ENCODE results near the gene SSTR5. TPM values are rescaled to one million over a fixed set of nuclear protein-coding genes. Genes with fewer than 3 reads are reported as not detected.

The SSTR5 gene
- total and polyA plus RNA-seq, 12 donors, result 0.17 to 14.4 (median 2.5) TPM; not detected in 2

DNA sequence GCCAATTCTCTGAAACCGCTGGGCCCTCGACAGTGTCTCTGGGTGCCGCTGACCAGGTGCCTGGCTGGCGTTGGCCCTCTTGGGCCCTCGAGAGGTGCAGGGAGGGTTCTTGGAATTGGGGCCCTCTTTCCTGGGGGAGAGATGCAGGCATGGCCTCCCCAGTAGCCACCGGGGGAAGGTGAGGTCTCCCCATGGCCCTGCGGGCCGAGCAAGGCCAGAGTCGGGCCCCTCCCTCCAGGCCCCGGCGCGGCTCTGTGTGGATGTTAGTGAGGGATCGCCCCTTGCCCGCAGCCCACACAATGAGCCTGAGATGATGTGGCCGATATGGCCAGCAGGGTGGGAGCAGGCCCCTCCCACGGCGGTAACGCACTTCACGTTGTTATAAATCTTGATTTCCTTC lies 46.6 kb downstream of the SSTR5 start:
- intact Hi-C loops (cut with DNase I), result no loop called here
- TF ChIP-seq, protein P1, sequence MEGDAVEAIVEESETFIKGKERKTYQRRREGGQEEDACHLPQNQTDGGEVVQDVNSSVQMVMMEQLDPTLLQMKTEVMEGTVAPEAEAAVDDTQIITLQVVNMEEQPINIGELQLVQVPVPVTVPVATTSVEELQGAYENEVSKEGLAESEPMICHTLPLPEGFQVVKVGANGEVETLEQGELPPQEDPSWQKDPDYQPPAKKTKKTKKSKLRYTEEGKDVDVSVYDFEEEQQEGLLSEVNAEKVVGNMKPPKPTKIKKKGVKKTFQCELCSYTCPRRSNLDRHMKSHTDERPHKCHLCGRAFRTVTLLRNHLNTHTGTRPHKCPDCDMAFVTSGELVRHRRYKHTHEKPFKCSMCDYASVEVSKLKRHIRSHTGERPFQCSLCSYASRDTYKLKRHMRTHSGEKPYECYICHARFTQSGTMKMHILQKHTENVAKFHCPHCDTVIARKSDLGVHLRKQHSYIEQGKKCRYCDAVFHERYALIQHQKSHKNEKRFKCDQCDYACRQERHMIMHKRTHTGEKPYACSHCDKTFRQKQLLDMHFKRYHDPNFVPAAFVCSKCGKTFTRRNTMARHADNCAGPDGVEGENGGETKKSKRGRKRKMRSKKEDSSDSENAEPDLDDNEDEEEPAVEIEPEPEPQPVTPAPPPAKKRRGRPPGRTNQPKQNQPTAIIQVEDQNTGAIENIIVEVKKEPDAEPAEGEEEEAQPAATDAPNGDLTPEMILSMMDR (IDR thresholded peaks at IDR 0.05), result no peak
- no peak for TF ChIP-seq POLR2A (IDR thresholded peaks at IDR 0.05)
- DNase-seq, result no peak
- Histone ChIP-seq H3K36me3 (replicated peaks in 1 of 2) (no peaks in the 10 kb centered on the region), H3K4me3 (no peak overlapping the region), H3K9me3 (replicated peaks in 1 of 3) (no peaks in the 10 kb centered on the region), H3K4me1 (replicated peaks in 1 of 2) (no peaks in the 10 kb centered on the region), H3K27me3 (no peaks in the 10 kb centered on the region), H3K27ac (no peak overlapping the region)
- 78 to 100% (median 91%) methylated on average over 2 to 19 of the region's 19 CpGs for WGBS, 4 donors

GRCh38 chr16:1119766-1120576 lies 47.4 kb downstream of the SSTR5 start:
- 80 to 85% (median 81%) methylated on average over 15 to 35 of the region's 35 CpGs for WGBS, 4 donors
- Histone ChIP-seq H3K9me3 (replicated peaks in 1 of 3) (no peaks in the 10 kb centered on the region), H3K4me1 (replicated peaks in 1 of 2) (no peaks in the 10 kb centered on the region), H3K27me3 (no peaks in the 10 kb centered on the region), H3K36me3 (replicated peaks in 1 of 2) (no peaks in the 10 kb centered on the region), H3K27ac (no peak overlapping the region), H3K4me3 (no peak overlapping the region)
- DNase-seq, result no peak
- intact Hi-C loops (cut with DNase I), result no loop called here
- TF ChIP-seq, protein P1 (IDR thresholded peaks at IDR 0.05), result no peak
- no peak for TF ChIP-seq POLR2A (IDR thresholded peaks at IDR 0.05)

DNA sequence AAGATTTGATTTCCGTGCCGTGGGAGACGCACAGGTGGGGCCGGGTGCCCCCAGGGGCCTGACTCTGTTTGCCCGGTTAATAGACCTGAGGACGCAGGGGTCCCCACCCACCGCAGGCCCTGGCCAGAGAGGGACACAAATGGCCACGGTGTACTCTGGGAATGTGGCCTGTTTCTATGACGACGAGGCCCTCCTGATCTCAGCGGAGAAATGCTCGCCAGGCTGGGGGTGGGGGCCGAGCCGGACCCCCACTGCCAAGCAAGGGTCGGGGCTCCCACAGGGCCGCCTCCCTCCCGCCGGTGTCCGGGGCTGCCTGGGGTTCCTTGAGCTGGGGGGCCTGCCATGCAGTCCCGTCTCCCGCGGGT lies 48.0 kb downstream of the SSTR5 start:
- Histone ChIP-seq H3K4me3 (no peak overlapping the region), H3K27me3 (no peaks in the 10 kb centered on the region), H3K9me3 (replicated peaks in 1 of 3) (no peaks in the 10 kb centered on the region), H3K4me1 (replicated peaks in 1 of 2) (no peaks in the 10 kb centered on the region), H3K27ac (no peak overlapping the region), H3K36me3 (replicated peaks in 1 of 2) (no peaks in the 10 kb centered on the region)
- intact Hi-C loops (cut with DNase I), result no loop called here
- TF ChIP-seq POLR2A (IDR thresholded peaks at IDR 0.05), result no peak
- TF ChIP-seq, protein P1 (IDR thresholded peaks at IDR 0.05), result no peak
- 66 to 80% (median 73%) methylated on average over 1 to 22 of the region's 22 CpGs for WGBS, 4 donors
- no peak for DNase-seq

DNA sequence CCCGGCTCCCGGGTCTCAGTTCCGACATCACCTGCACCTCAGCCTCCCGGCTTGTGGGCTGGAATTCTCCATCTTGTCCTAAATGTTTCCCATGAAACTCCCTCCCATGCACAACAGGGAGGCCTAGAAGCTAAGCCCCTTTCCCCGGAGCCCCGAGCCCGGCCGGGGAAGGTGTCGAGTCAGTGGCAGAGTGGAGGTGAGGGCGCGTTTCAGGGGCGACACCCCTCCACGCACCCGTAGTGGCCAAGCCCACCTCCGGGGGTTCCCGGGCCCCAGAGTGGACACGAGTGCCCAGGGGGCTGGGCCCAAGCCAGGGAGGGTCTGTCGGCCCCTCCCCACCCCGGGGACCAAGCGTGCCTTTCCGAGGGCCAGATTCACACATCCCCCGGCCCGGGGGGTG lies 48.5 kb downstream of the SSTR5 start:
- Histone ChIP-seq H3K27me3 (no peaks in the 10 kb centered on the region), H3K9me3 (replicated peaks in 1 of 3) (no peaks in the 10 kb centered on the region), H3K27ac (no peak overlapping the region), H3K36me3 (replicated peaks in 1 of 2) (no peaks in the 10 kb centered on the region), H3K4me3 (no peak overlapping the region), H3K4me1 (replicated peaks in 1 of 2) (no peaks in the 10 kb centered on the region)
- TF ChIP-seq, protein P1 (IDR thresholded peaks at IDR 0.05), result no peak
- TF ChIP-seq POLR2A (IDR thresholded peaks at IDR 0.05), result no peak
- DNase-seq, result no peak
- intact Hi-C loops (cut with DNase I), result no loop called here
- WGBS, 4 donors, result 58 to 90% (median 81%) methylated on average over 7 to 23 of the region's 23 CpGs
